ENCODE data around the gene ZNF77. TPM values are rescaled to one million over a fixed set of nuclear protein-coding genes. Genes with fewer than 3 reads are reported as not detected.

The ZNF77 gene
- total RNA-seq, 1 experiment from 2014 or later: 5.9 TPM

DNA sequence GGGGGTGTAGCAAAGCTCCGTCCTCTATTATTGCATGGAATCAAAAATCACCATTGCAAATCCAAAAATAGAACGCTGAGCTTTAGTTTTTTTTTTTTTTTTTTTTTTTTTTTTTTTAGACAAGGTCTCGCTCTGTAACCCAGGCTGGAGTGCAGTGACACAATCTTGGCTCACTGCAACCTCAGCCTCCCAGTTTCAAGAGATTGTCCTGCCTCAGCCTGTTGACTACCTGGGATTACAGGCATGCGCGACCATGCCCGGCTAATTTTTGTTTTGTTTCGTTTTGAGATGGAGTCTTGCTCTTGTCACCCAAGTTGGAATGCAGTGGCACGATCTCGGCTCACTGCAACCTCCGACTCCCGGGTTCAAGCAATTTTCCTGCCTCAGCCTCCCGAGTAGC lies 15.3 kb upstream of the ZNF77 start:
- POLR2A ChIA-PET: interaction anchor here (0.6 to 1.4 kb wide), 3 partner anchors 9 to 86 kb away, joined by 3 to 5 read pairs (median 4); no protein-coding TSS in a partner anchor

DNA sequence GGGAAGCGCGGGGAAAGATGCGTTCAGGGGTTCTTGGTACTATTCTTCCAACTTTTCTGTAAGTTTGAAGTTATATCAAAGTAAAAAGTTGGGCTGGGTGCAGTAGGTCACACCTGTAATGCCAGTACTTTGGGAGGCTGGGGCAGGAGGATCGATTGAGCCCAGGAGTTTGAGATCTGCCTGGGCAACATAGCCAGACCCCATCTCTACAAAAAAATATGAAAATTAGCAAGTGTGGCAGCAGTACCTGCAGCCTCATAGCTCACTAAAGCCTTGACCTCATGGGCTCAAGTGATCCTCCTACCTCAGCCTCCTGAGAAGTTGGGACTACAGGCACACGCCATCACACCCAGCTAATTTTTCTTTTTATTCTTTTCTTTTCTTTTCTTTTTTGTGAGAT lies 12.4 kb upstream of the ZNF77 start:
- POLR2A ChIA-PET: no interaction called here
- TF ChIP-seq YY1 (IDR thresholded peaks at IDR 0.05; ENCODE audit: extremely low read depth, insufficient replicate concordance, low read depth, low read length) (no peak), RAD21 (IDR thresholded peaks at IDR 0.05; ENCODE audit: low read depth) (no peak), SRF (IDR thresholded peaks at IDR 0.05; ENCODE audit: low read depth) (no peak), POLR2A (IDR thresholded peaks at IDR 0.05; ENCODE audit: borderline replicate concordance, extremely low read depth, insufficient read depth, insufficient read length) (no peak), SIN3A (IDR thresholded peaks at IDR 0.05; ENCODE audit: low read depth) (no peak), POLR2AphosphoS5 (IDR thresholded peaks at IDR 0.05; ENCODE audit: low read depth, low read length) (no peak), TCF7L2 (IDR thresholded peaks at IDR 0.05; ENCODE audit: borderline replicate concordance, extremely low read depth, insufficient read depth, insufficient read length) (no peak), EZH2 (IDR thresholded peaks at IDR 0.05) (no peak), CBX3 (IDR thresholded peaks at IDR 0.05; ENCODE audit: low read depth) (no peak), EZH2phosphoT487 (IDR thresholded peaks at IDR 0.05; ENCODE audit: borderline replicate concordance) (no peak), EGR1 (IDR thresholded peaks at IDR 0.05; ENCODE audit: low read depth) (no peak), JUND (IDR thresholded peaks at IDR 0.05) (no peak)
- TF ChIP-seq, protein P1, sequence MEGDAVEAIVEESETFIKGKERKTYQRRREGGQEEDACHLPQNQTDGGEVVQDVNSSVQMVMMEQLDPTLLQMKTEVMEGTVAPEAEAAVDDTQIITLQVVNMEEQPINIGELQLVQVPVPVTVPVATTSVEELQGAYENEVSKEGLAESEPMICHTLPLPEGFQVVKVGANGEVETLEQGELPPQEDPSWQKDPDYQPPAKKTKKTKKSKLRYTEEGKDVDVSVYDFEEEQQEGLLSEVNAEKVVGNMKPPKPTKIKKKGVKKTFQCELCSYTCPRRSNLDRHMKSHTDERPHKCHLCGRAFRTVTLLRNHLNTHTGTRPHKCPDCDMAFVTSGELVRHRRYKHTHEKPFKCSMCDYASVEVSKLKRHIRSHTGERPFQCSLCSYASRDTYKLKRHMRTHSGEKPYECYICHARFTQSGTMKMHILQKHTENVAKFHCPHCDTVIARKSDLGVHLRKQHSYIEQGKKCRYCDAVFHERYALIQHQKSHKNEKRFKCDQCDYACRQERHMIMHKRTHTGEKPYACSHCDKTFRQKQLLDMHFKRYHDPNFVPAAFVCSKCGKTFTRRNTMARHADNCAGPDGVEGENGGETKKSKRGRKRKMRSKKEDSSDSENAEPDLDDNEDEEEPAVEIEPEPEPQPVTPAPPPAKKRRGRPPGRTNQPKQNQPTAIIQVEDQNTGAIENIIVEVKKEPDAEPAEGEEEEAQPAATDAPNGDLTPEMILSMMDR (IDR thresholded peaks at IDR 0.05 in 2 of 3, conservative IDR thresholded peaks at IDR 0.05 in 1 of 3; ENCODE audit: borderline replicate concordance in 1 of 3, insufficient read depth in 1 of 3, low read depth in 2 of 3, low read length in 2 of 3): no peak
- TF ChIP-seq, protein P2, sequence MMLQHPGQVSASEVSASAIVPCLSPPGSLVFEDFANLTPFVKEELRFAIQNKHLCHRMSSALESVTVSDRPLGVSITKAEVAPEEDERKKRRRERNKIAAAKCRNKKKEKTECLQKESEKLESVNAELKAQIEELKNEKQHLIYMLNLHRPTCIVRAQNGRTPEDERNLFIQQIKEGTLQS (IDR thresholded peaks at IDR 0.05): no peak
- TF ChIP-seq, protein P3, sequence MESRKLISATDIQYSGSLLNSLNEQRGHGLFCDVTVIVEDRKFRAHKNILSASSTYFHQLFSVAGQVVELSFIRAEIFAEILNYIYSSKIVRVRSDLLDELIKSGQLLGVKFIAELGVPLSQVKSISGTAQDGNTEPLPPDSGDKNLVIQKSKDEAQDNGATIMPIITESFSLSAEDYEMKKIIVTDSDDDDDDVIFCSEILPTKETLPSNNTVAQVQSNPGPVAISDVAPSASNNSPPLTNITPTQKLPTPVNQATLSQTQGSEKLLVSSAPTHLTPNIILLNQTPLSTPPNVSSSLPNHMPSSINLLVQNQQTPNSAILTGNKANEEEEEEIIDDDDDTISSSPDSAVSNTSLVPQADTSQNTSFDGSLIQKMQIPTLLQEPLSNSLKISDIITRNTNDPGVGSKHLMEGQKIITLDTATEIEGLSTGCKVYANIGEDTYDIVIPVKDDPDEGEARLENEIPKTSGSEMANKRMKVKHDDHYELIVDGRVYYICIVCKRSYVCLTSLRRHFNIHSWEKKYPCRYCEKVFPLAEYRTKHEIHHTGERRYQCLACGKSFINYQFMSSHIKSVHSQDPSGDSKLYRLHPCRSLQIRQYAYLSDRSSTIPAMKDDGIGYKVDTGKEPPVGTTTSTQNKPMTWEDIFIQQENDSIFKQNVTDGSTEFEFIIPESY (IDR thresholded peaks at IDR 0.05; ENCODE audit: extremely low read depth, insufficient replicate concordance, low read length): no peak

More for the DNA sequence above, 15.3 kb upstream of the ZNF77 start:
- BruUV-seq (replicated peaks): no TSS peak
- intact Hi-C loops (cut with micrococcal nuclease): no loop called here
- no peaks in the 10 kb centered on the region for H3K9me2 ChIP-seq (ENCODE audit: insufficient read depth)
- DNase-seq (ENCODE audit: low read depth, low spot score): no peak
- H3K4me3 ChIP-seq (replicated peaks in 1 of 2; ENCODE audit: low read depth in 1 of 2, low read length in 2 of 2): no peak overlapping the region
- H3K27me3 ChIP-seq (ENCODE audit: insufficient read depth, low read length): no peaks in the 10 kb centered on the region
- TF ChIP-seq POLR2AphosphoS5 (IDR thresholded peaks at IDR 0.05; ENCODE audit: low read depth, low read length) (no peak), EZH2phosphoT487 (IDR thresholded peaks at IDR 0.05; ENCODE audit: borderline replicate concordance) (no peak), EZH2 (IDR thresholded peaks at IDR 0.05) (no peak)
- H3K4me2 ChIP-seq (ENCODE audit: low read length): no peak overlapping the region
- ChIA-PET RAD21 (ENCODE audit: low non-redundant PET in 1 of 2, low total read pairs in 2 of 2, uncharacterized antibody in 2 of 2, unreplicated experiment in 2 of 2) (interaction anchor here in 1 of 2 experiments (0.6 kb wide), 1 partner anchor 160 kb away, joined by 4 read pairs; no protein-coding TSS in a partner anchor), CTCF (interaction anchor here (0.6 to 2.8 kb wide), 3 partner anchors 9 to 223 kb away, joined by 3 to 17 read pairs (median 5); no protein-coding TSS in a partner anchor)
- no peaks in the 10 kb centered on the region for H3K9me3 ChIP-seq (ENCODE audit: control insufficient read depth in 1 of 2, insufficient read depth in 1 of 2, low read depth in 1 of 2, low read length in 2 of 2)
- H3K36me3 ChIP-seq (ENCODE audit: control insufficient read depth in 1 of 2, insufficient read depth in 2 of 2, low read length in 2 of 2): no peaks in the 10 kb centered on the region
- no peak overlapping the region for H3K9ac ChIP-seq (ENCODE audit: low read length)
- no peaks in the 10 kb centered on the region for H3K4me1 ChIP-seq (ENCODE audit: control insufficient read depth in 1 of 2, insufficient read depth in 2 of 2, low read length in 2 of 2)
- H4K20me1 ChIP-seq (ENCODE audit: insufficient read depth): no peaks in the 10 kb centered on the region
- no peak for ATAC-seq
- no peaks in the 10 kb centered on the region for H3K79me2 ChIP-seq (ENCODE audit: insufficient read depth, low read length)
- no peak overlapping the region for H2AFZ ChIP-seq (ENCODE audit: low read depth, low read length, poor library complexity, severe bottlenecking)
- H3K27ac ChIP-seq (ENCODE audit: low read depth, low read length): no peak overlapping the region

More for the DNA sequence above, 12.4 kb upstream of the ZNF77 start:
- Histone ChIP-seq H3K79me2 (ENCODE audit: insufficient read depth, low read length) (no peaks in the 10 kb centered on the region), H3K27ac (ENCODE audit: low read depth, low read length) (no peak overlapping the region), H2AFZ (ENCODE audit: low read depth, low read length, poor library complexity, severe bottlenecking) (no peak overlapping the region), H3K9me3 (ENCODE audit: control insufficient read depth in 1 of 2, insufficient read depth in 1 of 2, low read depth in 1 of 2, low read length in 2 of 2) (no peaks in the 10 kb centered on the region), H3K9ac (ENCODE audit: low read length) (no peak overlapping the region), H3K36me3 (ENCODE audit: control insufficient read depth in 1 of 2, insufficient read depth in 2 of 2, low read length in 2 of 2) (no peaks in the 10 kb centered on the region), H3K4me3 (replicated peaks in 1 of 2; ENCODE audit: low read depth in 1 of 2, low read length in 2 of 2) (no peak overlapping the region), H3K9me2 (ENCODE audit: insufficient read depth) (no peaks in the 10 kb centered on the region), H3K4me1 (ENCODE audit: control insufficient read depth in 1 of 2, insufficient read depth in 2 of 2, low read length in 2 of 2) (peaks cover 8 to 12% of the 10 kb centered on the region in 2 experiments; a peak in 2 of 4 replicates), H3K4me2 (ENCODE audit: low read length) (no peak overlapping the region), H3K27me3 (ENCODE audit: insufficient read depth, low read length) (no peaks in the 10 kb centered on the region), H4K20me1 (ENCODE audit: insufficient read depth) (no peaks in the 10 kb centered on the region)
- ChIA-PET RAD21 (ENCODE audit: low non-redundant PET in 1 of 2, low total read pairs in 2 of 2, uncharacterized antibody in 2 of 2, unreplicated experiment in 2 of 2) (no interaction called here), CTCF (interaction anchor here (1.2 to 1.6 kb wide), 3 partner anchors 9 to 151 kb away, joined by 4 to 5 read pairs (median 4); no protein-coding TSS in a partner anchor)
- ATAC-seq (no peak), DNase-seq (ENCODE audit: low read depth, low spot score) (no peak)
- intact Hi-C loops (cut with micrococcal nuclease): no loop called here
- no TSS peak for BruUV-seq (replicated peaks)

Data from HCT116 (cell line).